ENCODE results near the gene MTMR4. TPM values are rescaled to one million over a fixed set of nuclear protein-coding genes. Genes with fewer than 3 reads are reported as not detected.
A peak's percentile ranks its signal among the peaks of the same experiment; 100 is the strongest.
"Not testable (repeated sequence)": the region's sequence is repeated elsewhere in the genome, so short reads cannot be mapped to it uniquely, and the experiment has no call there.

The MTMR4 gene
- 10 to 100 TPM in 11 of 12 donors, not detected in 1; 16.3 to 37.0 (median 20.5) TPM for polyA plus RNA-seq (ENCODE audit: insufficient read length in 12 of 12)
- long read RNA-seq, donor 1, partial matches to known transcripts: 0 of 4 reads
- long read RNA-seq, donor 1, other reads (novel, unspliced or antisense): 0 of 4 reads
- long read RNA-seq, donor 2, partial matches to known transcripts: 0 of 1 reads
- long read RNA-seq, donor 2, other reads (novel, unspliced or antisense): 0 of 1 reads
- long read RNA-seq, donor 3: 0 reads
- long read RNA-seq, donor 4, partial matches to known transcripts: 0 of 1 reads
- long read RNA-seq, donor 4, other reads (novel, unspliced or antisense): 0 of 1 reads
- long read RNA-seq, donor 5: 0 reads
- long read RNA-seq, donor 6, partial matches to known transcripts: 0 of 1 reads
- long read RNA-seq, donor 6, other reads (novel, unspliced or antisense): 0 of 1 reads
- long read RNA-seq, donor 7, partial matches to known transcripts: 0 of 1 reads
- long read RNA-seq, donor 7, other reads (novel, unspliced or antisense): 0 of 1 reads
- long read RNA-seq, donor 8, partial matches to known transcripts: 0 of 1 reads
- long read RNA-seq, donor 8, other reads (novel, unspliced or antisense): 0 of 1 reads
- long read RNA-seq, donor 9, full-length matches to known transcripts: 2 of 2 reads
- long read RNA-seq, donor 9, partial matches to known transcripts: 0 of 2 reads
- long read RNA-seq, donor 9, other reads (novel, unspliced or antisense): 0 of 2 reads
- long read RNA-seq, donor 10, full-length matches to known transcripts: 1 of 1 reads
- long read RNA-seq, donor 10, partial matches to known transcripts: 0 of 1 reads
- long read RNA-seq, donor 10, other reads (novel, unspliced or antisense): 0 of 1 reads
- long read RNA-seq, donor 11: 0 reads

- peak; percentile 82 for DNase-seq
Observed at GRCh38 chr17:58513965-58514769, at the start of gene MTMR4. Gene MTMR4 (minus strand): TSS chr17:58514638. CDS start chr17:58514407, 231 bp downstream.

GRCh38 chr17:58560511-58560910 lies 46.1 kb upstream of the MTMR4 start:
- no peak for DNase-seq

GRCh38 chr17:58557981-58558380 lies 43.5 kb upstream of the MTMR4 start:
- DNase-seq: no peak

GRCh38 chr17:58556833-58557250 lies 42.4 kb upstream of the MTMR4 start:
- DNase-seq: no peak

GRCh38 chr17:58555109-58555508 lies 40.7 kb upstream of the MTMR4 start:
- DNase-seq: not testable (repeated sequence)

- no peak for DNase-seq
Observed at GRCh38 chr17:58541249-58541648, 26.8 kb upstream of the MTMR4 start.

- DNase-seq: no peak
Observed at GRCh38 chr17:58539698-58540097, 25.3 kb upstream of the MTMR4 start.

GRCh38 chr17:58538811-58539409 lies 24.5 kb upstream of the MTMR4 start:
- DNase-seq: no peak

- DNase-seq: no peak
Observed at GRCh38 chr17:58537266-58537665, 22.8 kb upstream of the MTMR4 start.

- DNase-seq: no peak
Observed at GRCh38 chr17:58536542-58536941, 22.1 kb upstream of the MTMR4 start.

GRCh38 chr17:58535431-58535830 lies 21.0 kb upstream of the MTMR4 start:
- no peak for DNase-seq

GRCh38 chr17:58534901-58535421 lies 20.5 kb upstream of the MTMR4 start:
- DNase-seq: no peak

- no peak for DNase-seq
Observed at GRCh38 chr17:58534331-58534730, 19.9 kb upstream of the MTMR4 start.

GRCh38 chr17:58533616-58534188 lies 19.3 kb upstream of the MTMR4 start:
- DNase-seq: no peak

- no peak for DNase-seq
Observed at GRCh38 chr17:58532555-58532951, 18.1 kb upstream of the MTMR4 start.

GRCh38 chr17:58531661-58532554 lies 17.5 kb upstream of the MTMR4 start:
- DNase-seq: no peak

- DNase-seq: no peak
Observed at GRCh38 chr17:58531122-58531521, 16.7 kb upstream of the MTMR4 start.

GRCh38 chr17:58530655-58531054 lies 16.2 kb upstream of the MTMR4 start:
- no peak for DNase-seq

- DNase-seq: no peak
Observed at GRCh38 chr17:58529275-58529674, 14.8 kb upstream of the MTMR4 start.

- no peak for DNase-seq
Observed at GRCh38 chr17:58528443-58528842, 14.0 kb upstream of the MTMR4 start.

Data from muscle of arm (tissue), 14 donors.